Fibroblast of villous mesenchyme (primary cell): ENCODE data around the gene LRP1B. TPM values are rescaled to one million over a fixed set of nuclear protein-coding genes. Genes with fewer than 3 reads are reported as not detected.
A peak's percentile ranks its signal among the peaks of the same experiment; 100 is the strongest.

Experiments used
- DNase-seq: peaks from one replicate; pipeline ENCODE4 v3.0.0-alpha.2; 2010; ENCODE audit warnings: low read depth
- H3K4me3 ChIP-seq: 2 replicates; pipeline ENCODE4 v1.5.1; 2011; ENCODE audit warnings: low read depth, mild to moderate bottlenecking, low read length
- total RNA-seq: library from RNA; depleted of rRNA; stranded (reverse); fragments of >200 nt; gene quantifications from 2 replicates; pipeline ENCODE4 v1.2.3, GENCODE V29; 2012
- TF ChIP-seq, protein P1 (sequence below): IDR thresholded peaks from 2 replicates; pipeline ENCODE4 v1.5.1; 2012; ENCODE audit warnings: low read depth, mild to moderate bottlenecking, low read length; ENCODE audit not compliant: insufficient read depth

LRP1B gene
- total RNA-seq, 1 donor = 2.2 TPM

DNA sequence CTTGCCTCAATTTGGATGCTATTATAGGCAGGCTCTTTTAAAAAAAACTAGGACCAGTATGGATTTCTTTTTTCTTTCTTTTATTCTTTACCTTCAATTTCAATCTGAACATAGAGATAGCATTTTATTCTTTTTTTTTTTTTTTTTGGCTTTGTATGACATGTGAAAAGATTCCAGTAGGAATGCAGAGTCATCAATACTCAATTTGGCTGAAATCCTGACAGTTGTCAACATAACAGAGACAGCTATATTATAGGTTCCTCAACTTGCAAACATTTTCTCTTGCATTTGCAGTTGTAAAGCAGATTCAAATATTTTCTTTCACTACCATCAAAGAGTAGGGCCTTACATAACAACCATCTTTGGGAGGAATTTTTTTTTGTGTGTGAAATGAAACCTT, 334.4 kb downstream of the LRP1B start:
- DNase-seq = no peak
- TF ChIP-seq, protein P1, sequence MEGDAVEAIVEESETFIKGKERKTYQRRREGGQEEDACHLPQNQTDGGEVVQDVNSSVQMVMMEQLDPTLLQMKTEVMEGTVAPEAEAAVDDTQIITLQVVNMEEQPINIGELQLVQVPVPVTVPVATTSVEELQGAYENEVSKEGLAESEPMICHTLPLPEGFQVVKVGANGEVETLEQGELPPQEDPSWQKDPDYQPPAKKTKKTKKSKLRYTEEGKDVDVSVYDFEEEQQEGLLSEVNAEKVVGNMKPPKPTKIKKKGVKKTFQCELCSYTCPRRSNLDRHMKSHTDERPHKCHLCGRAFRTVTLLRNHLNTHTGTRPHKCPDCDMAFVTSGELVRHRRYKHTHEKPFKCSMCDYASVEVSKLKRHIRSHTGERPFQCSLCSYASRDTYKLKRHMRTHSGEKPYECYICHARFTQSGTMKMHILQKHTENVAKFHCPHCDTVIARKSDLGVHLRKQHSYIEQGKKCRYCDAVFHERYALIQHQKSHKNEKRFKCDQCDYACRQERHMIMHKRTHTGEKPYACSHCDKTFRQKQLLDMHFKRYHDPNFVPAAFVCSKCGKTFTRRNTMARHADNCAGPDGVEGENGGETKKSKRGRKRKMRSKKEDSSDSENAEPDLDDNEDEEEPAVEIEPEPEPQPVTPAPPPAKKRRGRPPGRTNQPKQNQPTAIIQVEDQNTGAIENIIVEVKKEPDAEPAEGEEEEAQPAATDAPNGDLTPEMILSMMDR = no peak
- no peak overlapping the region for H3K4me3 ChIP-seq

DNA sequence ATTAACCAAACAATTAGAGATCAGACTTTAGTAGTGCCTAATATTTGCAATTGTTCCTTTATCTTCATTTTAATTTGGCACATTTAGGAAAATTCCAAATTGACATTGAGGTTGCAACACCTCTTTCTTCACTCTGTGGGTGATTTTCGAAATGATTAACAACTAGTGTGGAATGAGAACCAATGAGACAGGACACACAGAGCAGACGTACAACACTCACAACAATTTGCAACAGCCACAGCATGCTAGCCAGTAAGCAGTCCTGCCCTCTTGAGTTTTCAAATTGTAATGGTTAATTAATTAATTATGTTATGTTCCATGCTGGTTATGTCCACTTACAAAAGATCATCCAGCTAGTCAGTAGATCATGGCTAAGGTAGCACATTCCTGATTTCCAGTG, 339.3 kb downstream of the LRP1B start:
- no peak for DNase-seq
- no peak overlapping the region for H3K4me3 ChIP-seq
- TF ChIP-seq, protein P1 = no peak

DNA sequence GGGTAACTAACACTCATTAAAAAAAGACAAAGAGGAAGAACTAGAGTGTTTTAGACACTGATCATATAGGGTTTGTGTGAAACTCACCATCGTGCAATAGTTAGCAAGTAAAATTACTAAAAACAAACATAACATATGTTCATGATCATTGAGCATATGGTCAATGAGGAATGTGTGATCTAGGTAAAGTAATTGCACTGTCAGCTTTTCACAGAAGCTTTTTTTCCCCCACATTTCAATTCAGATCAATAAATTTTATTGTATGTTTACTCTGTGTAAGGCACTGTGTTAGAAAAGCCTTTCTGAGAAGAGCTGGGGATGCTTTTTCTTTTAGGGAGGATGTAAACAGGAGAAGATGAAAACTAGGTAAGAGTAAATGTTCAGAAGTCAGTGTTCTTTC, 348.2 kb downstream of the LRP1B start:
- H3K4me3 ChIP-seq = no peak overlapping the region
- TF ChIP-seq, protein P1 = no peak
- no peak for DNase-seq

DNA sequence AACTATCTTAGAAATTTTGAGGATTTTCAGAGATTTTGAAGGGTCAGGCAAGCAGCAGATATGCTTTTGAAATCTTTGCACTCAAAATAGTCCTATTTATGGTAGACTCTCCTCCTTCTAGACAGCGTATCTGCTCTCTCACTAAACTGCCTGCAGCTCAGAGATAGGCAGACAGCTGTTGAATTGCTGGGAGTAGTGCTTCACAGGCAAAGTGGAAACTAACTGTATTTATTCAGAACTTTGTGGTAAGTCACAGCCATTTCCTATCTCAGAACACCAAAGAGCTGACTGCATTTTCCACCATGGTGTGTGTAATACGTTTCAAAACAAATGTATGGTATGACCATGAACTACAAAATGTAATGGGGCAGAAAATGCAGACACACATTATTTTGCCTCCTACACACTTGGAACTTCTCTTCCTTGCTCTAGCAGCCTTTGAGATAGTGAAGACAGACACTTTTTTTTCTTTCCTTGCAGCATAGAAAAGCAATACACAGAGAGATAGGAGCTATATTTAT, 352.4 kb downstream of the LRP1B start:
- TF ChIP-seq, protein P1 = no peak
- DNase-seq = no peak
- H3K4me3 ChIP-seq = no peak overlapping the region

DNA sequence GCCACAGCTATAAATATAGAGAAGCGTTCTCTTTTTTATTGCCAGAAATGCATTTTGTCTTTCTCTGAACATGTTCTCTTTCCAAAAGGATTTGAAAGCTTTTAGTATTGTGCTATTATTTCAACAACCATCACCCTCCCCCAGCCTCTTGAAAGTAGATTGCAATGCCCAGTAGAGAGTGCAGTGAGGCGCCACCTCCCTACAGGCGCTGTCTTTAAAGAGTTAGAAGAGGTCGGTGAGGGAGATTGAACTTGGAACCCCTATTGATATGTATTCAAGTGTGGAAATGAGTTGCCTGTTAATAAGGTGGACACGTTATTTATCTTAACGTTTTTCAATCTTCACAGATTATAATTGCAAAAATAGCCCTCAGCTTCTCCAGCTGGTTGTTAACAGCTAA, 360.3 kb downstream of the LRP1B start:
- no peak overlapping the region for H3K4me3 ChIP-seq
- DNase-seq = no peak
- TF ChIP-seq, protein P1 = no peak

DNA sequence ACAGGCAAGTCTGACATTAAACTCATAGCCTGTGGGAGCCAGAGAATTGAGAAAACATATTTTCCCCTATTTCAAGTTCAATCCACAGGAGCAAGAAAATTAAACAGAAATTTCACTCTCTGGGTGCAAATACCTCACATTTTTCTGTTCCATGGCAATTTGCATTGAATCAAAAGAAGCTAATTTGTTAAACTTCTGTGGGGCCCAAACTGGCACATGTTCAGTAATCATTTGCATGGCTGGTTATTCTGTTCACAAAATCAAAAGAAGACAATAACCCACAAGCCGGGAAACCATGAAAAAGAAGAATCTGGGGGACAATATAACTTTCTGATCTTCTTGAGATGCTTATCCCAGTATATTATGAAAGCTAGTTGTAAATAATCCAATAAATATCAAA, 363.1 kb downstream of the LRP1B start:
- TF ChIP-seq, protein P1 = no peak
- DNase-seq = no peak
- no peak overlapping the region for H3K4me3 ChIP-seq

DNA sequence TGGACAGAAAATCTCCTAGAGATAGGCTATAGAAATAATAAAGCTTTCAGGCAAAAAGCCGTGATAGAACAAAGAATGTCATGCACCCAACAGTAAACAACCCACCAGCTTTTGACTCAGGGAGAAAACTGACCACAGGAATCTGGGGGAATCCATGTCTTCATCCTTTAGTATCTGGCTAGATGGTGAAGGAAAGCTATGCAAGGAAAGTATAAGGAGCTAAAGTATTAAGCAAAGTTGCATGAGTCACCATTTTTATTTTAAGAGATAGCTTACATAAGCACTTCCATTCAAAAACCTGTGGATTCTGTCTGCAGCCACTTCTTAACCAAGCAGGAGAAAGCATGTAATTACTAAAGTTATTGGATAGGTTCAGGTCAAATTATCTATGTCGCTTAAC, 363.8 kb downstream of the LRP1B start:
- TF ChIP-seq, protein P1 = no peak
- DNase-seq = peak; percentile 0
- H3K4me3 ChIP-seq = no peak overlapping the region
